Measurements from ENCODE around the gene KRTAP10-5.

GRCh38 chr21:44614961-44615391, 34.6 kb upstream of the KRTAP10-5 start:
- no peak for TF ChIP-seq EZH2phosphoT487 (IDR thresholded peaks at IDR 0.05; ENCODE audit: insufficient read depth, low read depth)
- no peak for TF ChIP-seq EZH2 (IDR thresholded peaks at IDR 0.05; ENCODE audit: insufficient read depth, poor library complexity, severe bottlenecking)

All from GM23248 (cell line).